ENCODE measurements around the gene SZT2.
"Not testable (repeated sequence)": the region's sequence is repeated elsewhere in the genome, so short reads cannot be mapped to it uniquely, and the experiment has no call there.

SZT2 gene

DNA sequence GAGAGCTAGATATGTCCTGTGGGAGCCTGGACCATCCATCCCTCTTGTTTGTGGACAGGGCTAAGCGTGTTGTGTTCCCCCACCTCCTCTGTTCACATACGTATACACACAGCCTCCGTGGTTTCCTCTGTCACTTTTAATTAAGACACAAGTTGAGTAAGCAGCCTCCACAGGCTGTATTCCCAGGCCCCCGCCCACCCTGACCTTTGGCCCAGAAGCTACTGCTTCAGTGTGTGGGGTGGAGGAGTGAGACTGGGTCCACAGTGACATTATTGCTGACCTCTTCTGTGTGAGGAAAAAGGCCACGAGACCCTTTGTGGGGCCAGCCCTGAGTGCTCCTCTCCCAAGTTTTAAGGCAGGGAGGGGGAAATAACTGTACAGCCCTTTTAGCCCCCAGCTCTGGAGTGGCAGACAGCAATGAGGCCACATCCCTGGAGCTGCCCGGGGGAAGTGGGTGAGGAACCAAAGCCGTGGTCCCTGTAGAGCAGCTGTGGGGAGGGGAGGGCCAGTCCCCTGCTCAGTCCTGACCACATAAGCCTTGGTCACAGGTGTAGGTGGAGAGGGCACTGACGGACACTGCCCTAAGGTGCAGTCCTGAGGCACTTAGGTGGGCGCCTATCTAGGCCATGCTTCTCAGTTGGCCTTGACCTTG is 26.3 kb upstream of the SZT2 start:
- DNase-seq, result no peak

GRCh38 chr1:43363935-43364525 is 25.7 kb upstream of the SZT2 start:
- no peak for DNase-seq

- DNase-seq, result no peak
Measured at GRCh38 chr1:43365678-43366077, 24.0 kb upstream of the SZT2 start.

- DNase-seq, result no peak
Measured at GRCh38 chr1:43366179-43366578, 23.5 kb upstream of the SZT2 start.

GRCh38 chr1:43366601-43367025 is 23.1 kb upstream of the SZT2 start:
- no peak for DNase-seq

- DNase-seq, result no peak
Measured at GRCh38 chr1:43367026-43367903, 22.4 kb upstream of the SZT2 start.

- peak; percentile 81 for DNase-seq
Measured at GRCh38 chr1:43367904-43368645, 21.6 kb upstream of the SZT2 start, which contains the start of gene ELOVL1. ELOVL1 (minus strand) TSS chr1:43368011; CDS start chr1:43365609, 2,402 bp downstream.

- no peak for DNase-seq
Measured at GRCh38 chr1:43368646-43369020, 21.1 kb upstream of the SZT2 start.

GRCh38 chr1:43369779-43370178 is 19.9 kb upstream of the SZT2 start:
- not testable (repeated sequence) for DNase-seq

DNA sequence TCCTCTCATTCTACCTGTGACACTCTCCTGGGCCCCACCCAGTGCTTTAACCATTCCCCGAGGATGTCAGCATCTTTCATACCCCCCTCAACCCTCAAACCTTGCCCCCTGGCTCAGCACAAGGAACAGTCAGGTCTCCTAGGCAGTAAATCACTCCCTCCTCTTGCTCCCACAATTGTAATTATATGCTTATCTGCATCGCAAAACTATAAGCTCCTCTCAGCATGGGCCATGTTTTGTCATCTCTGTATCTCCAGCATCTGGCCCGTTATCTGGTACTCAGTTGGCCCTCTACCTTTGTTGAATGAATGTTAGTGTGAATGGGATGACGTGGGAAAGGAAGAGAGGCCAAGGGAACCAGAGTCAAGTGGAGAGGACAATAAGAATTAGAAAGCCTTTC is 19.1 kb upstream of the SZT2 start:
- no peak for DNase-seq

- no peak for DNase-seq
Measured at GRCh38 chr1:43372172-43372571, 17.5 kb upstream of the SZT2 start.

GRCh38 chr1:43373066-43373940 is 16.4 kb upstream of the SZT2 start:
- no peak for DNase-seq

GRCh38 chr1:43376723-43377235 is 12.9 kb upstream of the SZT2 start:
- no peak for DNase-seq

GRCh38 chr1:43377831-43378230 is 11.9 kb upstream of the SZT2 start:
- no peak for DNase-seq

GRCh38 chr1:43379476-43379875 is 10.2 kb upstream of the SZT2 start:
- no peak for DNase-seq

DNA sequence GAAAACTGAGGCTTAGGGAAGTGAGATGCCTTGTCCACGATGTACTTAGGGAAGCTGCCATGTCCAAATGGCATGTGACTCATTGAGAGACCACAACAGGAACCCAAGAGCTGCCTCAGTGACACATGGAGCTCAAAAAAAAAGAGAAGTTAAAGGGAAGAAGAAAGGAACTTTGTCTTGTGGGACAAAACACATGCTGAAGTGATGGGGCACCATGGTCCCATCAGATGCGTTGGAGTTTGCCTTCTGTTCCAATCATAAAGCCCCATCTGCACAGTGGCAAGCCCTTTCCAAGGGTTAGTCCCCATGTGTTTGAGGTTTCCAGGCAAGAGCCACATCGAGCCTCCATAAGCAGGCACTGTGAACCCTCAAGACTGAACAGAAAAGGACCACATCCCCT is 8.1 kb upstream of the SZT2 start:
- no peak for DNase-seq

DNA sequence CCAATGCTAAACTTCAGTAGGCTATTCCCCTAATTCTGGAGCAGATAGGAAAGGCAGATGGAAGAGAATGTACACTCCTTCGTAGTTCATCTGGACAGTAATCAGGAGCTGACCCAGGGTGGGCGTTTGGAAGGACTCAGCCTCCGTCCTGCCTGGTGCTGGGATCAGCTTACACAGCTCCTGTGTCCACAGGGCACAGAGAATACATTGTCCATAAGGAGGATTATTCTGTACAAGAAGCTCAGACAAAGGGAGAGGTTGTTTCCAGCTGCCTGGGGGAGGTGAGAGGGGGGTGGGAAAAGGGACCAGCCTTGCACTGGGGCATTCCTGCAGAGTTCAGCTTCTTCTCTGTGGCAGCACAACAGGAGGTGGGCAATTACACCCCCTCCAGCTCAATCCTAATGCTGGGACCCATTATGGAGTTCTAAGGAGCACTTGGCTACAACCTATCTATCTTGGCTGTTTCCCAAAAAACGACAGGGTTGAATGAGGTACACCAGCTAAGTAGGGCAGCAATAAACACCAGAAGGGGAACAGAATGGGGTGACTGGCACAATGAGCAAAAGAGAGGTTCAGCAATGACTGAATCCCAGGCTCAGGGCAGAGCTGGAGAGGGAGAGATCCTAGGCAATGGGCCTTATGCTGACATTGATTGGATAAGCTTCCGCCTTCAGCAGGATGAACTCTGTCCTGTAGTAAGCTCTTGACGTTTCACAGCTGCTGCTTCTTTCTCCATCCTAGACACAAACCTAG is 7.5 kb upstream of the SZT2 start:
- no peak for DNase-seq

- no peak for DNase-seq
Measured at GRCh38 chr1:43383449-43383848, 6.2 kb upstream of the SZT2 start.

GRCh38 chr1:43386676-43387075 is 3.0 kb upstream of the SZT2 start:
- no peak for DNase-seq

DNA sequence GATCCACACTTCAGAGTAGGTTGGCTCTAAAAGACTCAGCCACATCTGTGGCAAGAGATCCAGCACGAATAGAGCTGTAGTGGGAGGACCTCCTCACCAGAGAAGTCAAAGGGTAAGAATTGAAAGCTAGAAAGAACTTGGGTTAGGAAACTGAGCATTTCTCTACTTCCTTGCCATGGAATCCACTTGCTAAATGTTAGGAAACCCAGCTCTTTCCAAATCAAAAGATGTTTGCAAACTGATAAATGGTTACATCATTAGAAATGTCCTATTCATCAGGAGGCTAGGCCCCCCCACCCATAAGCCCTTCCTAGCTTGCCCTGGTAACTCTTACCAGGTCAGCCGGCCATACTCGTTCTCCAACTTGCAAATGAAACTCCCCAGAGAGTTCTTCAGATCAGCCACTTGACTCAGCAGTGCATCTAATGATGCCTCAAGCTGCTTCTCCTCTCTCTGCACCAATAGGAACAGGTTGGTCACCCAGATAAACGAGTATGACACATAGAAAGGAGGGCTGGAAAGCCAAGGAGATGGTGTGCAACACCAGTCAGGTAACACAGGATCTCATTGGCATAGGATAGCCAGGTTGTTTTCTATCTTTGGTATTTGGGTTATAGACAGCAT is 1.6 kb upstream of the SZT2 start:
- DNase-seq, result no peak

DNA sequence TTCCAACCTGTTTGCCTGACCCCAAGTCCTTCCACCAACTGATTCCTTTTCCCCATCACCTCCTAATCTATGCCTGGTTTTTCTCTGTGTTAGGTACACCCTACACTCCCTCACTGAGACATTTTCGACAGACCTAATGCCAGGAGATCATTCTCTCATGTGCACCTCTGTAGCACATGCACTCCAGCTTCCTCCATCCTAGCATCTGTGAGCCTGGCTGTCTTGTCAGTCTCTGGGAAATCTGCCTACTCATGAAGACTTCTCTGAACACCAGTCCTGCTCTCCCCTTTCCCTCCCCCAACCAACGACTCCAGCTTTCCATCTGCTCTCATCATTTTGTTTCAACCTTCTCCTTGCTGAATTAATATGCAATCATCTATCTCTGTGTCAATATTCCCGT is 1.1 kb upstream of the SZT2 start:
- no peak for DNase-seq

Measured in activated effector memory CD4-positive, alpha-beta T cell treated with Interleukin-2 at 50 U/mL for 16 hours (primary cell).